Activated T-helper 2 cell treated with anti-CD3 and anti-CD28 coated beads, Interferon-gamma antibody, Interleukin-2, Interleukin-4, amounts not matched to agents 10 μg/mL and 5 μg/mL and 100 μg/mL, durations not matched to agents 14 hours and 24 hours and 36 hours (primary cell): ENCODE data around the gene MYH14. TPM values are rescaled to one million over a fixed set of nuclear protein-coding genes. Genes with fewer than 3 reads are reported as not detected.
"Not testable (repeated sequence)": the region's sequence is repeated elsewhere in the genome, so short reads cannot be mapped to it uniquely, and the experiment has no call there.

ENCODE experiments used
- DNase-seq: peaks from one replicate; pipeline ENCODE4 v3.0.0; 2021; ENCODE audit warnings: low spot score
- H3K27ac Mint-ChIP-seq: one replicate; pipeline ENCODE4 v1.8.0; 2021; ENCODE audit warnings: mixed read lengths
- H3K27me3 Mint-ChIP-seq: one replicate; pipeline ENCODE4 v1.8.0; 2021; ENCODE audit warnings: low read depth, mixed read lengths
- H3K36me3 Mint-ChIP-seq: one replicate; pipeline ENCODE4 v1.8.0; 2021; ENCODE audit warnings: low read depth, mixed read lengths
- H3K4me1 Mint-ChIP-seq: one replicate; pipeline ENCODE4 v1.8.0; 2021; ENCODE audit warnings: low read depth, mixed read lengths
- H3K4me3 Mint-ChIP-seq: one replicate; pipeline ENCODE4 v1.8.0; 2021; ENCODE audit warnings: low read depth, mild to moderate bottlenecking, moderate library complexity, mixed read lengths
- H3K9me3 Mint-ChIP-seq: one replicate; pipeline ENCODE4 v1.8.0; 2021; ENCODE audit warnings: mixed read lengths
- intact Hi-C: fragments of 100-400 bp; cut with micrococcal nuclease; formaldehyde crosslinking; loops from one replicate; pipeline ENCODE4 v1.15.1; 2023
- total RNA-seq: library from RNA; stranded (reverse); gene quantifications from 2 replicates; pipeline ENCODE4 v1.2.3, GENCODE V29; 2022

MYH14 gene
- total RNA-seq, 1 donor from 2014 or later, result not detected

DNA sequence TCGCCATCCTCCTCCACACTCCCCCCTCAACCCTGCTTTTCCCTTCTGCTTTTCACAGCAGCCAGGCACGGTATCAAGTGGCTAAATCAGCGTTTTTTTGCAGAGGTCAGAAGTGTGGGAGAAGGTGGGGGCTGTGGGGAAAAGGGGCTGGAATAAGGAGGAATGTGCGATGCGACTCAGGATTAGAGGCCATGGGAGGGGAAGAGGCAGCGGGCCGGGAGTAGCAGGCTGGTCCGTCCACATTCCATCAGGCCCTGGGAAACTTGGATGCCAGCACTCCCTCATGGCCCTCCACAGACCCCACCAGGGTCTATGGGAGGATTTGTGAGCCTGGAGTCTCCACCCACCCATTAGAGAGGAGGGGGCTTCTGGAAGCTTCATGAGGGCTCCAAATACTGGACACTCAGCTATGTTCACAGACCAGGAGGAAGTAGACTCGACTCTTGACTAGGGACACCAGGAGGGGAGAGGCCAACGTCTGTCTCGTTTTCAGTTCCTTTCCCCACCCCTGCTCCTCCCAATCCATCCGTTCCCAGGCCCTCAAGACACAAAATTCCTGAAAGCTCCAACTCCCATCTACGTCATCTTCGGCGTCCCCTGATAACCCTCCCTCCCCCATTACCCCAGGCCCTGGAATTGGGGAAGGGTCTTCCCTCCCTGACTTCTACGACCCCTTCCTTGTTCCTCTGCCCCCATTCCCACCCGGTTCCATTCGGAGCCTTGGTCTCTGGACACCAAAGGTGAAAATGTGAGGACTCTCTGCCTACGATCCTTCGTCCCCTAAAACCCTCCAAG, 129.0 kb downstream of the MYH14 start:
- H3K27ac Mint-ChIP-seq, result peak overlapping the region; percentile 83
- DNase-seq, result no peak
- H3K4me1 Mint-ChIP-seq, result peaks cover 52% of the 10 kb centered on the region
- peaks cover 9% of the 10 kb centered on the region for H3K36me3 Mint-ChIP-seq
- H3K9me3 Mint-ChIP-seq, result no peaks in the 10 kb centered on the region
- peaks cover 5% of the 10 kb centered on the region for H3K27me3 Mint-ChIP-seq
- intact Hi-C loops, result loop anchor here (5.0 kb wide), 1 partner anchor 45 kb away; the partner anchor contains the start of gene NR1H2
- peak overlapping the region; percentile 83 for H3K4me3 Mint-ChIP-seq

DNA sequence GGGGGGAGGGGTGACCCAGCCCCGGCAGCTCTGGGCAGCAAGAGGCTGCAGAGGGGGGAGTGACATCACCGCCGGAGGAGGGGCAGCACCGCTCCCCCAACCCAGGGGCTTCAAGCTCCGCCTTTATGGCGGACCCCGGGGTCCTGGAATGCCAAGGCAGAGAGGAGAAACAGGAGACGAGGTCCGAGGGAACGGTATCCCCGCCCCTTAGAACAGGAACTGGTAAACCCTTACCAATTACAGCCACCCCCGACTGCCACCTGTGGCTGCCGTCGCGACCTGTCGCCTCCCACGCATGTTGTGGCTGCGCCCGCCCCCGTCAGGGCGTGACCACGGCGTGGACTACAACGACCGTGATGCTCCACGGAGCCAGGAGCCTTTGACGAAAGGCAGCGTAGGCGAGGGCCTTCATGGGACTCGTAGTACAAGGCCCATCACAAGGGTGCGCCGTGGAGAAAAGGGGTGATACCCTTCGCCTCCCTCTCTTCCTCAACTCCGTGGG, 129.9 kb downstream of the MYH14 start:
- intact Hi-C loops, result loop anchor here (5.0 kb wide), 1 partner anchor 44 kb away; the partner anchor contains the start of gene NR1H2
- peak overlapping the region; percentile 83 for H3K4me3 Mint-ChIP-seq
- no peaks in the 10 kb centered on the region for H3K27me3 Mint-ChIP-seq
- peak overlapping the region; percentile 98 for H3K27ac Mint-ChIP-seq
- DNase-seq, result peak; percentile 94
- peaks cover 4% of the 10 kb centered on the region for H3K36me3 Mint-ChIP-seq
- peaks cover 48% of the 10 kb centered on the region for H3K4me1 Mint-ChIP-seq
- no peaks in the 10 kb centered on the region for H3K9me3 Mint-ChIP-seq

DNA sequence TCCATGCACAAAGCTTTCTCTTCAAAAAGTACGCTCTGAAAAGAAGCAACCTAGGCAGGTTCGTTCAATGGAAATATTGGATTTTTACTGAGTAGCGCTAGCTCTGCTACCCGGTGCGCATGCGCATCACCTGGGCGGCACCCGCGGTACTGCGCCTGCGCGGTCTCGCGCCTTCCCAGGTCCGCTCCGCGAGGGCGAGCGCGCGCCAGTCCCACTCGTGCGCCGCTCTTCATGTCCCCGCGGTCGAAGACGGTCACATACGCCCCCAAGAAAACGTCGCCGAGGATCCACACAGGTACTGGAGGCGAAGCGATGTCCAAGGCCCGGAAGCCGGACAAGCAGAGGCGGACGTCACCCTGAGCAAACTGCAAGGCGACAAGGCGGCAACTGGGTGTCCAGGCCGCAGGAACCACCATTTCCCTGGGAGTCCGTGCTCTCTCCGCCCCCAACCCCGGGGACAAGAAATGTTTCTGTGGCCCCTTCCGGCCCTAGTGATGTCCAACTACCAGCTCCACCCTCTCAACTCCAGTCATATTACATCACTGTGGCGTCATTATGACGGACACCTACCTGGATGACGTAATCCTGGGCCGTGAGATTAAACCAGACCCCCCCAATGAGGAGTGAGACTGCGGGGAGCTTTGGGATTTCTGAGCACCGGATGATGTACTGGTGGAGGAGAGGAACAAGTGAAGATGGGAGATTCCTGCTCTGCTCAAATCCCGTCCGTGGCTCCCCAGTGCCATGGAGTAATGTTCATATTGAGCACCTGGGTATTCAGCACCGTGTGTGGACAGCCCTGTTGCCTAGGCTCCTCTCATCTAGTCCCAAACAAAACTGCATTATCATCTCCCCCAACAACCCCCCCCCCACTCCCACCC, 130.6 kb downstream of the MYH14 start:
- DNase-seq, result peak; percentile 84
- Mint-ChIP-seq H3K4me1 (peaks cover 48% of the 10 kb centered on the region), H3K27ac (peak overlapping the region; percentile 98), H3K4me3 (peak overlapping the region; percentile 83), H3K36me3 (peaks cover 4% of the 10 kb centered on the region), H3K9me3 (no peaks in the 10 kb centered on the region), H3K27me3 (no peaks in the 10 kb centered on the region)
- intact Hi-C loops, result loop anchor here (5.0 kb wide), 1 partner anchor 43 kb away; the partner anchor contains the start of gene NR1H2

DNA sequence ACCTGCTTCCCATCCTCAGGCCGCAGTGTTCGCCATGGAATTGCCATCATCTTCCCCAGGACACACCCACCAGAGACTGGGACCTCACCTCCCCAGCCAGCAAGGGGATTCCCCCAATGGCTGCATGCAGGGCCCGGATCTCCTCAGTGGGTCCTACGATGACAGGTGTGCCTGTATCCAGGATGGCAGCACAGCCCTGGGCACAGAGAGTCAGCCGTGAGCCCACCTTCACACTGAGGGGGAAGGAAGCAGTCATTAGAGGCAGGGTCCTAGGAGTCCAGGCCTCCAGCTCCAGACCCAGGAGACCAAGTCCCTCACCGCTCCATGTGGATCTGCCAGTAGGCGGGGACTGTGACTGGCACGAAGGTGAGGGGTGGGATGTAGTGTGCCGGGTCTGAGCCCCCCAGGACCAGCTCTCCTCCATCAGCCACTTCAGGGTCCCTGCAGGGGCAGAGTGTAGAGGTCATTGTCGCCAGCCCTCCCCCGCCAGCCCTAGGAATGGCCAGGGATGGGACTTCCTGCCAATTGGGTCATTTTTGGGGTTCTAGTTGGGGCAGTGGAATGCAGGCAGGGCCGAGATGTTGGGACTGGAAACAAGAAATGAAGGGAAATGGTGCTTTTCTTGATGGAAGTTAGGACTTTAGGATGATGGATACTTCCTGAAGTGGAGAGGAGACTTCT, 131.5 kb downstream of the MYH14 start:
- intact Hi-C loops, result loop anchor here (5.0 kb wide), 1 partner anchor 42 kb away; the partner anchor contains the start of gene NR1H2
- no peaks in the 10 kb centered on the region for H3K27me3 Mint-ChIP-seq
- H3K4me1 Mint-ChIP-seq, result peaks cover 42% of the 10 kb centered on the region
- peak overlapping the region; percentile 53 for H3K4me3 Mint-ChIP-seq
- no peak for DNase-seq
- peaks cover 5% of the 10 kb centered on the region for H3K36me3 Mint-ChIP-seq
- H3K27ac Mint-ChIP-seq, result peak overlapping the region; percentile 11
- no peaks in the 10 kb centered on the region for H3K9me3 Mint-ChIP-seq

DNA sequence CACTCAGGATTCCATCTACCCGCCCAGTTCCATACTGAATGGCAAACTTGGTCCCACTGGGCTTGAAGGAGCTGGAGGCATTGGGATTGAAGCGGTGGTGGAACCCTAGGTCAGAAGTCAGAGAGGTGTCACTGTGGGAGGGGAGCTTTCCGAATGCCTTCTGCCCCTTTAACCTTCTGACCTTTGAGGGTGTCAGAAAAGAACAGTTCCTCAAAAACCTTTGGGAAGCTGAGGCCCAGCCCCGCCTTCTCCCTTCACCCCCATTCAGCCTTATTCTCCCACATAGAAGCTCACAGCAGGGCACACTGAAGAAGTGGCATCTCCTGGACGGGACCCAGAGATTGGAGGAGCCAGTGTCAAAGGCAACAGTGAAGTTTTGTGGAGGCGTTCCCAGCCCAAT, 133.6 kb downstream of the MYH14 start:
- H3K9me3 Mint-ChIP-seq, H3K27me3 Mint-ChIP-seq, DNase-seq, intact Hi-C loops, H3K4me3 Mint-ChIP-seq, H3K27ac Mint-ChIP-seq: not testable (repeated sequence)
- Mint-ChIP-seq H3K36me3 (peaks cover 11% of the 10 kb centered on the region), H3K4me1 (peaks cover 29% of the 10 kb centered on the region)

DNA sequence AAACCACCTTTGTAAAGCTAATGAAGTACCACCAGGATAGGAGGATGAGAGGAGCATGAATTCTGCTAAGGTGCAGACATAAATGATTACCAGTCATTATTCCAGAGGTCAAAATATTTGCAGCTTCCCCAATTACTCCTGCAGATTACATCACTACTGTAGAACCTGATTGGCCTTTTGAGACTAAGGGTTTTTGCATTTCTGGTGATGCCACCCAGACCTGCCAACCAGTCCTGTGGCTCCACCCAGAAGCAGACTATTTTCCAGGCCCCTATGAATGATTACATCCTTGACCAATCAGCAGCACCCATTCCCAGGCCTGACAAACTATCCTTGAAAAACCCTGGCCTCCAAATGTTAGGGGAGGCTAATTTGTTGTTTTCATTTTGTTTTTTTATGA, 136.9 kb downstream of the MYH14 start:
- Mint-ChIP-seq H3K4me1 (peaks cover 13% of the 10 kb centered on the region), H3K36me3 (peaks cover 26% of the 10 kb centered on the region), H3K27me3 (no peaks in the 10 kb centered on the region), H3K27ac (no peak overlapping the region), H3K9me3 (peaks cover 10% of the 10 kb centered on the region), H3K4me3 (no peak overlapping the region)
- DNase-seq, result no peak
- intact Hi-C loops, result no loop called here

DNA sequence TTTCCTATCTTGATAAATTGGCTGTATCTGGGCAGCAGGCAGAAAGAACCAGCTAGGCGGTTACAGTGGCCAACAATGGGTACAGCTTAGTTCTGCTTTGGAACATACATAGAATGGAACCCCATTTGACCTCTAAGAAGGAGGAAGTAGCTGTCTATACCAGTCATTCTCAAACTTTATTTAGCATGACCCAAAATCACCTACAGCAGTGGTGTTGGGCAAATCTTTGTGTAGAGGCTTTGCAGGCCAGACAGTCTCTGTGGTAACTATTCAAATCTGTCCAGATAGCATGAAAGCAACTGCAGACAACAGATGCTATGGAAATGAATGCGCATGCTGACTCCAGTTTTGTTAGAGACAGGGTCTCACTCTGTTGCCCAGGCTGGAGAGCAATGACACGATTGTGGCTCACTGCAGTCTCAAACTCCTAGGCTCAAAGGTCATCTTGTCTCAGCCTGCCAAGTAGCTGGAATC, 137.7 kb downstream of the MYH14 start:
- H3K27me3 Mint-ChIP-seq, result no peaks in the 10 kb centered on the region
- peaks cover 12% of the 10 kb centered on the region for H3K9me3 Mint-ChIP-seq
- no peak for DNase-seq
- peaks cover 29% of the 10 kb centered on the region for H3K36me3 Mint-ChIP-seq
- peaks cover 8% of the 10 kb centered on the region for H3K4me1 Mint-ChIP-seq
- no peak overlapping the region for H3K27ac Mint-ChIP-seq
- no peak overlapping the region for H3K4me3 Mint-ChIP-seq
- intact Hi-C loops, result no loop called here

DNA sequence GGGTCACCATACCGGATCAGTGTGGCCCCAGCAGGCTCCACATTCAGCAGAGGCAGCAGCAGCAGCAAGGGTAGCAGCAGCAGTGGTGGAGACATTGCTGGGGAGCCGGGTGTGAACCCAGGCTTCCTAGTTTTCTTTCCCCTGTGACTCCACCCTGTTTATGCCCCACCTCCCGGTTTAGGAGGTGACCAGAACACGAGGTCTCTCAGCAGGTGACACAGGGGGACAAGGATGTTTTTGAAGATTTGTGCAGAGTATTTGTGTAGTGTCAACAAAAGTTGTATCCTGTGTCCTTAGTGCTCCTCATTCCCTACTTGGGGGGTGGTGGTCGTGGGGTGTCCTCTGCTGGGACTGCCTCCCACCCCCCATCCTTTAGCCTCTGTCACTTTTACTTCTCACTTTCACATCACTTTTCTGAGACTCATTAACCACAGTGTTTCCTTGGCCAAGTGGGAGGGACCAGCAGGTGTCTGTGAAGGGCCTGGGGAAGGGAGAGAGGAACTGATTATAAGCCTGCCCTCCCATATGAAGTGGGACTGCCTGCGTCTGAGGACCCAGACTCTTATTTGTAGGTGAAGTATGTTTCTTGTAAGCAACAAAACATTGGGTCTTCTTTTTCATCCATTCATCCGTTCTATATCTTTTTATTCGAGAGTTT, 141.4 kb downstream of the MYH14 start:
- intact Hi-C loops, result no loop called here
- Mint-ChIP-seq H3K27me3 (no peaks in the 10 kb centered on the region), H3K27ac (no peak overlapping the region), H3K4me3 (no peak overlapping the region), H3K36me3 (peaks cover 30% of the 10 kb centered on the region), H3K4me1 (peaks cover 31% of the 10 kb centered on the region), H3K9me3 (peaks cover 14% of the 10 kb centered on the region)
- no peak for DNase-seq

DNA sequence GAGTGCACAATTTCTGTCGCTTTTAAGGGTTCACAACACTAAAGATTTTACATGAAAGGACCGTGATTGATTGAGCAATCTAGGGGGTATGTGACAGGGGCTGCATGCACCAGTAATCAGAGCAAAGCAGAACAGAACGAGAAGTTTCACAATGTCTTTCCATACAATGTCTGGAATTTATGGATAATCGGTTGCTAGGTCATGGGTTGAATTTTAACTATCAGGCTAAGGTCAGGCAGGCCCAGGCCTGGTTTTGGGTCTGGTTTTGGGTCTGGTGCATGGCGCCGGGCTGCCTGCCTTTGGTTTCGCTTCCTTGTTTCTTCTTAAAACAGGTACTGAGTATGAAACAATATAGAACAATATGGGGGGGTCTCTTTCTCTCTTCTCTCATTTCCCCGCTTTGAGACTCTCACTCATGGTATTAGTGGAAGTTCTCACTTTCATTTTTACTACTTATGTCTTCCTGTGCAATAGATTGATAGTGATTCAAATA, 143.7 kb downstream of the MYH14 start:
- intact Hi-C loops, result loop anchor here (2.0 kb wide), 1 partner anchor 16 kb away; no protein-coding TSS in a partner anchor
- peaks cover 31% of the 10 kb centered on the region for H3K4me1 Mint-ChIP-seq
- H3K27me3 Mint-ChIP-seq, DNase-seq: not testable (repeated sequence)
- peaks cover 24% of the 10 kb centered on the region for H3K36me3 Mint-ChIP-seq
- H3K27ac Mint-ChIP-seq, result peak overlapping the region; percentile 90
- H3K9me3 Mint-ChIP-seq, result peaks cover 14% of the 10 kb centered on the region
- peak overlapping the region; percentile 60 for H3K4me3 Mint-ChIP-seq

DNA sequence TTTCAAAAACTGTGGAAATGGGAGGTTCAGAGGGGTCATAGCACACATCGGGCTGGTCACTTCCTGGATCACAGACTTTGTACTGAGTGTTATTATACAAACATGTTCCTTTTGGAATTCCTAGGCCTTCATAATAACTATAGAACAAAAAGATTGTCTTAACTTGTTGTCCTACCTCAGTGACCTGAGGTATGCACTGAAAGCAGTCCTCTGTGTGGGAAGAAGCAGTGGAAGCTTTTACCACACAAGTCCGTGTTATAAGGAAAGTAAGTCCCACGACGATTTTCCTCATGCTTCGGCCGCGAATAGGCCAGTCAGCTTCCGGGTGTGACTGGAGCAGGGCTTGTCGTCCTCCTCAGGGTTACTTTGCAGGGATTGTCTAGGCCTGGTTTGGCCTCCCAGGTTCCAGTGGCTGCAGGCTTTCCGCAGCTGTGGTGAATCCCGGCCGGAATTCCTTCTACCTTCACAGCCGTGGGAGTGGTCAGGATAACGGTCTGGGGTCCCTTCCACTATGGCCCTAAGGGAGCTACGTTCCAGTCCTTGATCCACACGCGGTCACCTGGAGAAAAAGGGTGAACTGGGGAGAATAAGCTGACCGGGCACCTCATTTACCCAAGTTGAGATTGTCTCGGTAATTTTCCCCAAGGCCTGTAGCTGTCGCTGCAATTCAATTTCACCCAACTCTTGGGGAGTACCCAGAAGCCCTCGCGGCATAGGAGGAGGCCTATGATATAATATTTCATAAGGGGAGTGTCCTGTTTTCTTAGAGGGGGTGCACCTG, 146.0 kb downstream of the MYH14 start:
- DNase-seq, result no peak
- Mint-ChIP-seq H3K27me3 (no peaks in the 10 kb centered on the region), H3K9me3 (peaks cover 11% of the 10 kb centered on the region), H3K36me3 (peaks cover 16% of the 10 kb centered on the region), H3K27ac (no peak overlapping the region), H3K4me1 (peaks cover 29% of the 10 kb centered on the region), H3K4me3 (no peak overlapping the region)
- intact Hi-C loops, result no loop called here

DNA sequence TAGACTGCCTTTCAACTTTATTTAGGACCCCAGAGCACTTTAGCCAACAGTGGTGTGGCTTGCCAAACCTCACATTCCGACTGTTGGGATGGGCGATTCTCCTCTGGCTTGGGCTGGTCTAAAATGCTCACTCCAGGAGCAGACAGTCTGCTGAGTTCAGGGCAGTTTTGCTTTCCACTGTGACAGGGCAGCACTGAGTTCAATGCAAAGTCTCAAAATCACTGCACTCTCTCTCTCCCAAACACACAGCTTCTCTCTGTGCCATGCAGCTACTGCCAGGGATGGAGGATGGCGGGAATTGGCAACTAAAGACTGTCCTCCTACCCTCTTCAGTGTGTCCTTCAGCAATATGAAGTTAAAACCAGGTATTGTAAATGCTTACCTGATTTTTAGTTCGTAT, 148.8 kb downstream of the MYH14 start:
- DNase-seq, result no peak
- intact Hi-C loops, result no loop called here
- Mint-ChIP-seq H3K4me3 (no peak overlapping the region), H3K27me3 (no peaks in the 10 kb centered on the region), H3K36me3 (peaks cover 2% of the 10 kb centered on the region), H3K4me1 (peaks cover 17% of the 10 kb centered on the region), H3K27ac (no peak overlapping the region), H3K9me3 (no peaks in the 10 kb centered on the region)
